HG02981 (cell line): Measurements from ENCODE around the gene DPYD.

ENCODE experiments used
- ATAC-seq: cut with Tn5 transposase; IDR thresholded peaks from one replicate; pipeline ENCODE4 v1.9.1; 2021; ENCODE audit warnings: mild to moderate bottlenecking, moderate library complexity; ENCODE audit not compliant: unreplicated experiment

Gene DPYD

DNA sequence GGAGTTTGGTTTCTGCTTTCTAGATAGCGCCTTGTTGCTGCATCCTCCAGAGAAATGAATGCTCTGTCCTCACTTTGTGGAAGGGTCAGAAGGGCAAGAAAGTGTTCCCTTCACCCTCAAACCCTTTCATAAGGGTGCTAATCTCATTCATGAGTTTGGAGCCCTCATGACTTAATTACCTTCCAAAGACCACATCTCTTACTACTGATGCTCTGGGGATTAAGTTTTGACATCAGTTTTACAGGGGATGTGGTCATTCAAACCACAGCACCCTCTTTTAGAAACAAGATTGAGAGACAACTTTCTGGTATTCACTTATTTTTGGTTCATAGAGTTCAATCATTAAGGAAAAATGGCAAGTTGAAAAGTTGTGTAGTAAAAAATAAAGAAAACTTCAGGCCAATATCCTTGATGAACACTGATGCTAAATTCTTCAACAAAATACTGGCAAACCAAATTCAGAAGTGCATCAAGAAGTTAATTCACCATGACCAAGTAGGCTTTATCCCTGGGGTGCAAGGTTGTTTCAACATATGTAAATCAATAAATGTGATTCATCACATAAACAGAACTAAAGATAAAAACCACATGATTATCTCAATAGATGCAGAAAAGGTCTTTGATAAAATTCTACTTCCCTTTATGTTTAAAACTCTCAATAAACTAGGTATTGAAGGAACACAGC is 757.1 kb downstream of the DPYD start:
- peak; percentile 83 for ATAC-seq

DNA sequence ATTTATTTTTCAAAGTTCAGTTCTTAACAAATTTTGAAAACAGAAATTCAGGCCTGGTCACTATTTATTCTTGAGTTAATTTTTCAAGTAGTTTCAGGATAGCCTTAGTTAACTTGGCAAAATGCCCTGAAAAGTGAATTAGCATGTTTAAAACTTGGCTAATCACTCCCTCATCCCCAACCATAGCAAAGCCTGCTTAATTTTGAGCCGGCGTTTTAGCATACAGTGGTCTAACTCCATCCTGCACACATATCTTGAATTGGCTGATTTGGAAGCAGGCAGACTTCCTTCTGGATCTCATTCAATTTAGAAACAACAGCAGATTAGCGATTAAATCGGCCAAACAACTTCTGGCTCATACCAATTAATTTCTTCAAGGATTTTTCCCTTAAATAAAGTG is 760.0 kb downstream of the DPYD start:
- ATAC-seq = no peak

DNA sequence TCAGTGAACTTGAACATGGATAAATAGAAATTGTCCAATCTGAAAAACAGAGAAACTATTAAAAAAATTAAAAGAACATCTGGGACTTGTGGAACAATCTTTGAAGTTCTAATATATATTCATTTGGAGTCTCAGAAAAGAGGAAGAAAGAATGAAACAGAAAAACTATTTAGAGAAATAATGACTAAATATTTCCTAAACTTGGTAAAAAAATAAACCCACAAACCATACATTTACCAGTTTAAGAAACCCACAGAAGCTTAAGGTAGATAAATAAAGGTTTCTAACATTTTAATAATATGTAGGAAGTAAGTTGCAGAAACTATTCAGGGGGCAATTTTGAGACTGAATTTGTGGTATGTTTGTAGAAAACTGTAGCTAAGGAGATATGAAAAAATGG is 761.5 kb downstream of the DPYD start:
- peak; percentile 46 for ATAC-seq

- ATAC-seq = no peak
Observed at GRCh38 chr1:97158691-97159096, 762.1 kb downstream of the DPYD start.

DNA sequence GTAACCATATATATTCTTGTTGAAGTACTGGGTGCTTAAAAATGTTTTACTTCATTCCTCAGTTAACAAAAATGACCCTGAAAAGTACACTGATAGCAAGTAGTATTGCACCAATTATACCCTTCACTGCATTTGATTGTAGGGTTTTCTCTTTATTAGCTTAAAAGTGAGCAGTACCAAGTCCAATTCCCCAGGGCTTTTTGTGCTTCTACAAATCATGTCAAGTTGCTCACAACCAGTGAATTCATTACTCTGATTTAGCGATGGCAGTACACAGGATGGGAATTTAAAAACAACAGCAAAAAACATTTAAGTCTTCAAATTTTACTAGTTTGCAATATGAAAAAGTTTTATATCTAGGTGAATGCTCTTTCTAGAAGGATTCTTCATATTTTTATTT is 762.8 kb downstream of the DPYD start:
- ATAC-seq = no peak

- no peak for ATAC-seq
Observed at GRCh38 chr1:97151651-97152050, 769.2 kb downstream of the DPYD start.

DNA sequence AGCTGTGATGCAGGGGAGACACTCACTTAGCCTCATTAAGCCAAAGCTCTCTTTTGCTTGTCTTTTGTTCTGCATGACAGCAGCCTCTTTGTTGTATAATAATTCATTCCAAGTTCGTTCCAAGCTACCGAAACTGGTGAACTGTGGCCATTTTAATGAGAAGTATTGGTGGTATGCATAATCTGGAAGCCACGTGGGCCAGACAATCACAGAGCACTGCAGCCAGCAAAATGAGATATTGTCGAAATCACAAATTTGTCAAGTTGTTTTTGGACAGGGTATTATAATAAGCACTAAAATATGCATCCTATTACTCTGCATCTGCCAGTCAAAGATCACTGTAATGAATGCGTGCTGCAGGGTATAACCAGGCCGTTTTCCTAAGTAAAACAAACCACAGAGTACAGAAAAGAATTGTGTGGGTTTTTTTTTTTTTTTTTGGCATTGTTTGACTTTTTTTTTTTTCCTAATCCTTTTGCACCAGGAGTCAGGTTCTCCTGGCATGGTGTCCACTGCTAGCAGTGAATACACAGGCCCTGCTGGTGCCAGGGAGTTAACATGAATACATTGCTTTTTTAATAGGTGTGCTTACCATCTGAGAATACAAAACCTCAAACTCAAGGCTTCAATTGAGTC is 775.4 kb downstream of the DPYD start:
- ATAC-seq = no peak

DNA sequence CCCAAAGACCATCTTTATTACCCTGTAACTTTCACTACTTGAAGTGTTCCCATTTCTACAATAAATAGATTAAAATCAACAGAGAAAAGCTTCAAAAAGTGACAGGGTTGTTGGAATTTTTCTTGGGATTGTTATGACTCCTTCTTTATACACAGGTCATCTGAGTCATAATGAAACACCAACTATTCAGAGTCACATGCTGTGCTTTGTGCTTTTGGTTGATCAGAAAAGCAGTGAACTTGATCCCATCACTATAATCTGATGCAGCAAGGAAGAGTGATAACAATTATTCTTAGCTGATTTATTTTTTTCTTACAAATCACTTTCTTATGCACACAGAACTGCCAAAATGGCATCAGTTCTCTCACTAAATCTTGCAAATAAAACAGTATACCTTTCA is 776.3 kb downstream of the DPYD start:
- no peak for ATAC-seq

DNA sequence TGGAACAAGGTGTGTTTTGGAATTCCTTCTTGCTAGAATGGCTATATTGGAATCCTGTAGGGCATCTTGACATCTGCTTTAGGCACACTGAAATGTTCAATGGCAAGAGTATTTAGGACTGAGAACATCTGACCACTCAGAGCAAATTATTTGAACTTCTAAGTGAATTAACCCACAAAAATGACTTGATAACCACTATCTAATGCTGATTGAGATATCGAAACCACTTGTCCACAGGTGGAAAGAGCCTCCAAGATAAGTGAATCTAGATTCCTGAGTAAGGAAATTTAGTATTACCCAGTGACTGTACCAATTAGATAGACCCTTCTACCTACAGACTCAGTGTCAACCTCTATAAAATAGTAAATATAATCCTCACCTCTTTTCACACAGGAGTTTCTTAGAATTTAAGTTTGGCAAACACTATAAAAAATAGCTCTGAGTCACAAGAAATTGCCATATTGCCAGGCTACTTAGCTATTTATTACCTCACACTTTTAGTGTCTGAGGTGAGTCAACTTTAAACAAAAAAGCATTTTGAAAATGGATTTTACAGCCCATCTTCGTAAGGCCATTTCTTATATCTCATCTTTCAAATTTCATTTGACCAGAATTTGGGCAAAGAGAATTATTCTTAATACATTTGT is 777.5 kb downstream of the DPYD start:
- ATAC-seq = no peak

DNA sequence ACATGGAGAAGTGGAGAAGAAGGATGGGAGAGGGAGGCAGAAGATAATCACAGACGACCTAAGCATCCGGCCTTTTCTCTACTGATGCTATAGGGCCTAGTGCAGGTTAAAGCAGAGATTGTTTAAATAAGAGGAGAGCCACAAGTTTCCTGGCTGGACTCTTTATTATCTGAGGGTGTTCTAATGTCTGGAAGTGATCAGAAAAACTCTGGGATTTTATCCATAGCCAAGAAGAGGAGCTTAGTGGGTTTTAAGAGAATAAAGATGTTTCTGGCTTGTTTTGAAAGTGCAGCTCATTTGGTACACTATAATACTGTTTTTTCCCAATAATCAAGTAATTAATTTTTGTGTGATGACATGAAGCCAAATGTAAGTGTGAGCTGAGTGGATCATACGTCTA is 780.2 kb downstream of the DPYD start:
- no peak for ATAC-seq

GRCh38 chr1:97139512-97139911 is 781.3 kb downstream of the DPYD start:
- ATAC-seq = no peak

GRCh38 chr1:97138515-97139032 is 782.3 kb downstream of the DPYD start:
- no peak for ATAC-seq

GRCh38 chr1:97137862-97138514 is 782.8 kb downstream of the DPYD start:
- peak; percentile 95 for ATAC-seq

DNA sequence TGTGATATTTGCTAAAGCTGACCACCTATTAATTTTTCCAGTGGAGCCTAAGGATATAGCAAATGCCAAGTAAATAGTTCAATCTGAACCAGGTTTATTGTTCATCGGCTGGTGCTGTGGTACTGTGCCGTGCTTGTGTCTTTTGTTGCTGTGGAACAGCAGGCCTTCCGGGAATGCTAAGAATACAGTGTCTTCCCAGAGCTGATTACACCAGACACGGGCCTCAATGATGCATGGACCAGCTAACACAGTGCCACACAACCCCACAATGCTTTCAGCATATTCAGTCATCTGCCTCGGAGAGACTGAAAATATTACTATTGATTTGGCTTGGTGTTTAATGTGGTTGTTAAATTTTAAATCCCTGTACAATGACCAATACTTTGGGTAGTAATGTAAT is 783.8 kb downstream of the DPYD start:
- ATAC-seq = no peak

DNA sequence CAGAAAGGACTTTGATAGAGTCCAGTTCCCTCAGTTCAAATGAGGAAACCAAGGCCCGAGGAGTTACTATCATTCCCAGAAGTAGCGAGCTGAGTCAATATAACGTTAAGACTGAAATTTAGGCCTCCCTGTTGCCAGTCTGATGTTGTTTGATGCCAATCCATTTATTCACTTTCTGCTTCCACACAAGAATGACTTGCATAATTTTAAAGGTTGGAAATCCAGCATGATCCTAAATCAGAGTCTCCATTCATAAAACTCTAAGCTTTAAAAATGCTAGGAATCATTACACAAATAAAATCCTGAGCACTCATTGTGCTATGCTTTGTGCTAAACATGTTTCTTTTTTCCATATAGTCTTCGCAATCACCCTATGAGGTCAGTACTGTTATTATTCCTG is 784.9 kb downstream of the DPYD start:
- no peak for ATAC-seq

GRCh38 chr1:97128426-97128825 is 792.4 kb downstream of the DPYD start:
- no peak for ATAC-seq

DNA sequence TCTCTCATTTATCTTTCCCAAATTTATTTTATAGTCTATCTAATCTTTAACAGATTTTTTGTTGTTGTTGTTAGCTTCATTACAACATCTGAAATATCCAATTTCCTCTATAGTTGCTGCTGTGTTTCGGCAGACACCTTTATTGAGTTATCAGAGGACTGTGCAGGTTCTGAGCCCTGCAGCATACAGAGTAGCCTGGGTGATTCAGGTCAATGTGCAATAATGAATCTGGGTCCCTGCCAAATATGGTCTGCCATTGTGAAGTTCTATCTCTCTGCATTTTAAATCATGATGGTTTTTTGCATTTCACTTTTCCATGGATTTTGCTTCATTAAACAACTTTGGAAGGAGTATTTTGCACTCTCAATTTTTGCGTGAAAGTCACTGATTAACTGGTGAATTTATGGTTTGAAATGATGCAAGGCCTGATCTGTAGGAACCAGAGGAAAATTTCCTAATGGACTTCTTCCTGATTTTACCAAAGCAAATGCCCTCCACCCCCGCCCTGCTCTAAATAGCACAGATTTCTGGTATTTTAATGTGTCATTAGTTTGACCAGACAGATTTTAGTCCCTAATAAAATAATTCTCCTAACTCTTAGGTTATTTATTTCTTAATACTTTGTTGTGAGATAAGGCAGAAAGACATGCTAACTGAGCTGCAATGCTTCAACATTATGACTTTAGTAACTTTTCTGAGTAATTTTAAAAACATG is 797.0 kb downstream of the DPYD start:
- no peak for ATAC-seq

DNA sequence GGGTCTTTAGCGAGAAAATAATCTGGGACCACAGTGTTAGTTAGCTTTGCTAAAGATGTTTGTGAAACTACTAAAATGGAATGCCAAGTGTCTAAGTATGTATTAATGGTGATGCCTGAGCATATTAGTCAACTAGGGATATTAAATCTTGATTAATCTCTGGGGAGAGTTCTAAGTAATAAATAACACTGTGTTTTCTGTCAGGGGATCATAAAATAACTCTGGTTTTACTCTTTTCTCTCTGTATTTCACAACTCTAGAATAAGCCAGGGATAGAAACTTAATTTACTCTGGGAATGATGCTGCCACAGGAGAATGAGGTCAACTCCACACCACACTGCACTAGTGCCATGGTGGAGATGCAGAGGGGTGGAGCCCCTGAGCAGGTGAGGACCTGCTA is 800.0 kb downstream of the DPYD start:
- no peak for ATAC-seq

- no peak for ATAC-seq
Observed at GRCh38 chr1:97119260-97120158, 801.3 kb downstream of the DPYD start.

DNA sequence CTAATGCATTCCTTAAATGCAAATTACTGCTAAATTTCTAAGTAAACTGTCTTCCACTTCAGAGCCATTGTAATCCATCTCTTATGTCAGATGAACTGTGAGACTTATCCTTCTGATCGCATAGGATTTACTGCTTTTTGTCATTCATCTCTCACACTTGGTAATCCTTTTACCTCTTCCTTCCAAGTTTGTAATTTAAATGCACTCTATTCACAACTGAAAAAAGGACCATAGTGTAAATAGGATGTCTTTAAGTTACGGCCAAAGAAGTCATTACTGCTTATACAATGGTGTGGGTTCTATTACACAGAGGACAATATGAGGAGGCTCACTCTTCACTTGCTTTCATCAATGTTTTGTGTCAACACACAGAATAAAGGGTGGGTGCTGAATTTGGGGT is 806.0 kb downstream of the DPYD start:
- ATAC-seq = no peak
